Measurements from ENCODE around the gene STX1A.
A peak's percentile ranks its signal among the peaks of the same experiment; 100 is the strongest.
"Not testable (repeated sequence)": the region's sequence is repeated elsewhere in the genome, so short reads cannot be mapped to it uniquely, and the experiment has no call there.

Gene STX1A

DNA sequence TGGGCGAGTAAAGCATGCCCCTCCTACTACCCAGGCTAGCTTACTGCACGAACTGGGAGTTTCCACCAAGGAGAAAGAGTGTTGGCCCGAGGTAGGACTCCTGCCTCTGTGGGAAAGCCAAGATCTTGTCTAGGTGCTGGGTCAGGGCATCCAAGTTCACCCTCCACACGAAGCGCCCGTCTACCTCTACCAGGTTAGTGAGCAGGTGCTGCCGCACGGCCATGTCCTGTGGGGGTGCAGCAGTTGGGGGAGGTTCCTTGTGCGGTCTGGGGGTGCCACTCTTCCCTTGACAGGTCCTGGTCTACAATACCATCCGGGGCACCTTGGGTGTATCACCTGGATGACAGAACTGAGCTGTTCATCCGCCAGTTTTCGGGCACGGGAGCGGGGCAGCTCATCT lies 17.4 kb upstream of the STX1A start:
- no peak for DNase-seq (ENCODE audit: low read depth in 2 of 3, low spot score in 1 of 3)

- DNase-seq (ENCODE audit: low read depth in 2 of 3, low spot score in 1 of 3), result no peak
These were observed 16.0 kb upstream of the STX1A start for GRCh38 chr7:73735528-73735905.

DNA sequence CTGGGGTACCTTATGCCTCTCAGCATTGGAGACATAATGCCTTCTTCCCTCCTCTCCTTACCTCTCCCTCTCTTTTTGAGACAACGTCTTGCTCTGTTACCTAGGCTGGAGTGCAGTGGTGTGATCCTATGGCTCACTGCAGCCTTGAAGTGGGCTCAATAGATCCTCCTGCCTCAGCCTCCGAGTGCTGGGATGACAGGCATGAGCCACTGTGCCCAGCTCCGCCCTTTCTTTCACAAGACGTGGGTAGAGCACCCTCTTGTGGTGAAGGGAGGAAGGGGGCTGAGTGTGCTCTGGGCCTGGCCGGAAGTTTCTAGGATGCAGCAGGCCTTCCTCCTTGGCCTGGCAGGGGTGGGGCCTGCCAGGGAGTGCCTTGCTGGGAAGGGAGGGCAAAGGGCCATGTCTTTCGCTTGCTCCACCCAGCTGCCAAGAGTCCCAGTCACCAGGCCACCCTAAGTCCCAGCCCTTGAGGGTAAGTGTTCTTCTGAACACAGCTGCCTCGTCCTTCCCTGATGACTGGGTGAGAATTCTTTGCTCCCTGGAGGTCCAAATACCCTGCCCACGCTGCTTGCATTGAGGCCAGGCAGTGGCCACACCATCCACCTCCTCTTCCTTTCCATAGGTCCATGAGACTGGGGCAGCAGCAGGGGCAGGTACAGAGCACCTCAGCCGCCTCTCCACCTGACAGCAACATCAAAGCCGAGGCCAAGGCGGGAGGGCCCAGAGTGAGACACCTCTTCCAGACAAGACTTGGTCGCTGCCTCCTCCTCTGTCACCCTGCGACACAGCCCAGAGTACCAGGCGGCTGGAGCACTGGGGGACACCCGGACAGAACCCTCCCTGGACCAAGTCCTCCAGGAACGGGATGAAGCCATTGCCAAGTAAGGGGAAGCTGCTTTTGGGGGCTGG lies 15.4 kb upstream of the STX1A start:
- DNase-seq (ENCODE audit: low read depth in 2 of 3, low spot score in 1 of 3), result peak; percentile 71 to 90 (median 77)

- DNase-seq (ENCODE audit: low read depth in 2 of 3, low spot score in 1 of 3), result no peak
These were observed 12.9 kb upstream of the STX1A start for GRCh38 chr7:73732397-73732796.

DNA sequence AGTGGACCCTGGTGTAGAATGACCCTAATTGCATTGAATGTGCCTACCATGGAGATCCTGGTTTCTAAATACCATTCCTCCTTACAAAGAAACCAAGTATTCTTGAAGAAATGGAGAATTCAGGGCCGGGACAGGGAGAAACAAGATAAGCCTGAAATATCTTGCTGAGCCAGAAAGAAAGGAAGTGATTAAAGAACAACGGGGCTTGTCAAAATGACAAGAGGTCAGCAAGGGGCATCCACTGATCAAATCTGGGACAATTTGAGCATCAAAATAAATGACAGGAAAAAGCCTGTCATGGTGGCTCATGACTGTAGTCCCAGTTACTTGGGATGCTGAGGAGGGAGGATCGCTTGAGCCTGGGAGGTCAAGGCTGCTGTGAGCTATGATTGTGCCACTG lies 11.0 kb upstream of the STX1A start:
- DNase-seq (ENCODE audit: low read depth in 2 of 3, low spot score in 1 of 3), result no peak

GRCh38 chr7:73728551-73728950 lies 9.1 kb upstream of the STX1A start:
- DNase-seq (ENCODE audit: low read depth in 2 of 3, low spot score in 1 of 3), result no peak

DNA sequence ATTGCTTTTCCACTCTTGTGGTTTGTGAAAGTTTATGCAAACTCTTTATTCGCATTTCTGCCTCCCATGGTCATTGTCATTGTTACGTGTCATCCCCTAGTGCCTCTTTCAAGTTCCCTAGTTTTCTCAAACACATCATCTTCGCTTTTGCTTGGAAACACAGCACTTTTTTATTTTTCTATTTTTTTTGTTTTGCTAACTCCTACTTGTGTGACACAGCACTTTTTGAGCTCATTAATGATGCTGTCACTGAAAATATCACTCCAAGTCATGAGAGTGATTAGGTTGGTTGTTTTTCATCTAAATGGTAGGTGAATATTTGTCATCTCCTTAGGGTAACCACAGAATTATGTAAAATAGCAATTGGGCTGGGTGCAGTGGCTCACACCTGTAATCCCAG lies 8.5 kb upstream of the STX1A start:
- no peak for DNase-seq (ENCODE audit: low read depth in 2 of 3, low spot score in 1 of 3)

- no peak for DNase-seq (ENCODE audit: low read depth in 2 of 3, low spot score in 1 of 3)
These were observed 6.6 kb upstream of the STX1A start for GRCh38 chr7:73726083-73726466.

DNA sequence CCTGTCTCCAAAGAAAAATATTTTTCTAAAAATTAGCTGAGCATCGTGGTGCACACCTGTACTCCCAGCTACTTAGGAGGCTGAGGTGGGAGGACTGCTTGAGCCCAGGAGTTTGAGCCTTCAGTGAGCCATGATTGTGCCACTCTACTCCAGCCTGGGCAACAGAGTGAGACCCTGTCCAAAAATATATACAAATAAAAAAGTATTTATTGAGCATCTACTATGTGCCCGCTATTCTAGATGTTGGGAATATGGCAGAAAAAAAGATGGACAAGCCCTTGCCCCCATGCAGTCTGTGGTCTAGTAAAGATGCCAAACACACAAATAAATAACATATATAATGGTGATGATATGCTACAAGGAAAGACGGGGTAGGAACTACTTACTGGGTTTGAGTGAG lies 4.3 kb upstream of the STX1A start:
- DNase-seq (ENCODE audit: low read depth in 2 of 3, low spot score in 1 of 3), result no peak

GRCh38 chr7:73722785-73723184 lies 3.3 kb upstream of the STX1A start:
- DNase-seq (ENCODE audit: low read depth in 2 of 3, low spot score in 1 of 3), result no peak

DNA sequence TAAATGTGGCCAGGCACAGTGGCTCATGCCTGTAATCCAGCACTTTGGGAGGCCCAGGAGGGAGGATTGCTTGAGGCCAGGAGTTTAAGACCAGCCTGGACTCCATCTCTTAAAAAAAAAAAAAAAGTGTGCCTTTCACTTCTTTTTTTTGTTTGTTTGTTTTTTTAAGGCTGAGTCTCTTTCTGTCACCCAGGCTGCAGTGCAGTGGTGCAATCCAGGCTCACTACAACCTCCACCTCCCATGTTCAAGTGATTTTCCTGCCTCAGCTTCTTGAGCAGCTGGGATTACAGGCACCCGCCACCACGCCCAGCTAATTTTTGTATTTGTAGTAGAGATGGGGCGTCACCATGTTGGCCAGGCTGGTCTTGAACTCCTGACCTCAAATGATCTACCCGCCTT lies 2.7 kb upstream of the STX1A start:
- not testable (repeated sequence) for DNase-seq (ENCODE audit: low read depth in 2 of 3, low spot score in 1 of 3)

DNA sequence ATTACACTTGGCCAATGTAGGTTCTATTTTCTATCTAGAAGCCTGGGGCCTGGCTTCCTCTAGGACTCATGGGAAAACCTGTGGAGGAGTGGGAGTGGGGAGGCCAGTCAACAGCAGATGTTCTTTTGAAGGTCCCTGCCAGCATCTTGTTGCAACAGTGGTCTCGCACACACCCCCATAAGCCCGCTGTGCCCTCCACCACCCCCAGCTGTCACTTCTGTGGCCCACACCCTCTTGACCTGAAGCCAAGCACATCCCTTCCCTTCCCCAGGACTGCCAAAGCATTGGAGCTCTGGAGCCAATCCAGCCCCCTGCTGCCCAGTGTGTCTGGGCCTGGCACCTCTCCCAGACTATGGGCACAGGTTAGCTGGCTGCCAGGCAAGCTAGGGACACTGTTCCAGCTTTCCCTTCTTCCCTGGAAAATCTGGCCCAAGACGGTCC lies 1.9 kb upstream of the STX1A start:
- no peak for DNase-seq (ENCODE audit: low read depth in 2 of 3, low spot score in 1 of 3)

DNA sequence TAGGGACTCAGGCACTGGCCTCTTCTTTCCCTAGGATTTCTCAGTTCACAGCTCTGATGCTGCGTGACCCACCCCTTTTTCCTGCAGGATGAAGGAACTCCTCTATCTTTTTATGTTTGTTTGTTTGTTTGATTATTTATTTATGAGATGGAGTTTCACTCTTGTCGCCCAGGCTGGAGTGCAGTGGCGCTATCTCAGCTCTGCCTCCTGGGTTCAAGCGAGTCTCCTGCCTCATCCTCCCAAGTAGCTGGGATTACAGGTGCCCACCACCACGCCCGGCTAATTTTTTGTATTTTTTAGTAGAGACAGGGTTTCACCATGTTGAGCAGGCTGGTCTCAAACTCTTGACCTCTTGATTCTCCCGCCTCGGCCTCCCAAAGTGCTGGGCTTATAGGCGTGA lies 974 bp upstream of the STX1A start:
- DNase-seq (ENCODE audit: low read depth in 2 of 3, low spot score in 1 of 3), result not testable (repeated sequence)

GRCh38 chr7:73719806-73720169 lies 319 bp upstream of the STX1A start:
- DNase-seq (ENCODE audit: low read depth in 2 of 3, low spot score in 1 of 3), result no peak

- no peak for DNase-seq (ENCODE audit: low read depth in 2 of 3, low spot score in 1 of 3)
These were observed 1.0 kb downstream of the STX1A start for GRCh38 chr7:73718438-73718881.

DNA sequence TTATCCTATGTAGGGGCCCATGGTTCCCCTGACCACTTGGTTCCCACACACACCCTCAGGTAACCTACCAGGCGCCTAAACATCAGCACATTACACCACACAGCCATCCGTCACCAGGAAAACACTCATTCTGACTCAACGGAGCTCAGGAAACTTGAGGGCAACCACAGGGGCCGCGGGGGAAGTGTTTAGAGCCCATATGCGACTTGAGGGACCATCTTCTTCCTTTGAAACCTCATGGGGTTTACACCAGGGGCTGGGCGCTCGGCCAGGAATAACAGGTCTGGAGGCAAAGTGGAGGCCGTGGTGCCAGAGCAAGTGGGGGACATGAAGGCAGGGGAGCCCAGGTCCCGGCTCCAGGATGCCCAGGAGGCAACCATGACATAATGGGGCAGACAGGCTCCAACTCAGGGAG lies 1.5 kb downstream of the STX1A start:
- peak; percentile 63 to 75 (median 71) for DNase-seq (ENCODE audit: low read depth in 2 of 3, low spot score in 1 of 3)

DNA sequence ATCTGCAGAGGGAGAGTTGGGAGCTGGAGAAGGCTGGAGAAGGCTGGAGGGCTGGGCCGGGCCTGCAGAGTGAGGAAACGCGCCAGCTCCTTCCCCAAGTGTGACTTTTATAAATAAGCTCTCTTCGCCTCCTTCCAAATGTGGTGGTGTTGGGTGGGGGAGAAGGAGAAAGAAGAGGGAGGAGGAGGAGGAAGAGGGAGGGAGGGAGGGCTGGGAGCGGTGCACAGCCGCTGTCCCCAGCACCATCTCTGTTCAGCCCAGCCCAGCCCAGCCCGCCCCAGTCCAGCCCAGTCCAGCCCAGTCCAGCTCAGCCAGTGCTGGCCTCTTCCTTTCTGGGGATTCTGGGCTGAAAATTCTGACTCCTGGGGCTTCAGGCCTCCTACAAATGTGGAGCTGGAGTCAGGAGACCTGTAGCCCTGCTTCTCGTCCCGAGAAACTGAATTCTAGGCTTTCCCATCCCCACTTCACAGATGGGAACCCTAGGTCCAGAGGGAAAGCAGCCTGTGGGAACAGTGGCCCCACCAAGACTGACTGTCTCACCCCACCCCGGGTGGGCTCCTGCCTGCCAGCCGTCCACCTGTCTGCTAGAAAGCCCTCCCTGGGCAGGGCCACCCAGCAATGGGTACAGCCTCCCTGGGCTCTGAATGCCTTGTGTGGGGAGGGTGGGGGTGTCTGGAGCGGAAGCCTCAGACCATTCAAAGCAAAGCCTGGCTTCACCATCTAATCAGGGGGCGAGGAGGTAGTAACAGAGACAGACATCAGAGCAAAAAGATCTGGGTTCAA lies 2.3 kb downstream of the STX1A start:
- DNase-seq (ENCODE audit: low read depth in 2 of 3, low spot score in 1 of 3), result no peak

GRCh38 chr7:73716318-73716890 lies 3.1 kb downstream of the STX1A start:
- no peak for DNase-seq (ENCODE audit: low read depth in 2 of 3, low spot score in 1 of 3)

GRCh38 chr7:73715648-73716317 lies 3.7 kb downstream of the STX1A start:
- peak; percentile 61 to 79 (median 65) for DNase-seq (ENCODE audit: low read depth in 2 of 3, low spot score in 1 of 3)

DNA sequence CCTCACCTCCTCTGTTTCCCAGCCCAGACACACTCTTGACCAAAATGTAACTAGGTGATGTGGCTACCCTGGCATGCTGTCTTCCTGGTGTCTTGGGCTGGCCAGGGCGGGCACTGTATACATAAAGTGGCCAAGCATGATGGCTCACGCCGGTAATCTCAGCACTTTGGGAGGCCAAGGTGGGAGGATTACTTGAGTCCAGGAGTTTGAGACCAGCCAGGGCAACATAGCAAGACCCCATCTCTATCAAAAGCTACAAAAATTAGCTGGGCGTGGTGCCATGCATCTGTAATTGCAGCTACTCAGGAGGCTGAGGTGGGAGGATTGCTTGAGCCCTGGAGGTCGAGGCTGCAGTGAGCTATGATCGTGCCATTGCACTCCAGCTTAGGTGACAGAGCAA lies 6.2 kb downstream of the STX1A start:
- DNase-seq (ENCODE audit: low read depth in 2 of 3, low spot score in 1 of 3), result not testable (repeated sequence)

DNA sequence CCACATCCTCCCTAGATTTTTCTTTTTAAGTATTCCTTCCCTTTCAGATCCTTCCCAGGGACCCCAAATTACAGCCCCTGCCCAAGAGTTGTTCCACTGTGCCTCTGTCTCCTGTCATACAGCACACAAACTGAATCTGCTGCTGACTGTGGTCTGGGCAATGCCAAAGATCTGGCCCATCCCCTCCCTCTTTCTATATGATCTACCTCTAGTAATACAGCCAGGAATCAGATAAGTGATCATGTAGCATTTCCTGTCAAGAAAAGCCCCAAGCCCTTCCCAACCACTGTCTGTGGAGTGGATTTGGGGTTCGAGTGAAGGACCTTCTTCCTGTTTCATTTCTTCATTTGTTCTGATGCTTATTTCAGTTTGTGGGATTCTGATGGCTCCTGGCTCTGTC lies 6.7 kb downstream of the STX1A start:
- no peak for DNase-seq (ENCODE audit: low read depth in 2 of 3, low spot score in 1 of 3)

All from stimulated activated CD4-positive, alpha-beta T cell treated with anti-CD3 and anti-CD28 coated beads, Interleukin-12 subunit alpha, Interleukin-12 subunit beta, amount 100 ng/mL, for 48 hours (primary cell).